NT2/D1 (cell line): ENCODE measurements around the gene SLC25A21.

ENCODE experiments used
- YY1 ChIP-seq: IDR thresholded peaks from 2 replicates; pipeline ENCODE4 v1.6.1; 2011; ENCODE audit not compliant: insufficient read length, insufficient read depth
- ZNF274 ChIP-seq: IDR thresholded peaks from 2 replicates; pipeline ENCODE4 v1.6.1; 2011; ENCODE audit warnings: mild to moderate bottlenecking, low read depth, low read length

- no peak for TF ChIP-seq ZNF274
- TF ChIP-seq YY1, result no peak
These were observed 329.0 kb downstream of the SLC25A21 start for GRCh38 chr14:36843410-36843809.
